K562 (cell line): ENCODE measurements around the gene OGDH. TPM values are rescaled to one million over a fixed set of nuclear protein-coding genes. Genes with fewer than 3 reads are reported as not detected.

Experiments used
- ATAC-seq: fragments of 200-7000 bp; cut with Tn5 transposase; 3 replicates; pipeline ENCODE4 v1.9.1; 2020; ENCODE audit warnings: moderate library complexity
- BruUV-seq: library from RNA; stranded (reverse); fragments of 400-500 nt; replicated peaks from 2 replicates; lab custom pipeline; 2021; lab: Mats Ljungman, UMichigan
- CTCF ChIA-PET: fragments of 300-600 bp; formaldehyde crosslinking; extraction: SDS; loops from one replicate; lab custom pipeline; 2021; ENCODE audit warnings: low intra/inter-chr PET ratio; lab: Yijun Ruan, JAX
- POLR2A ChIA-PET: fragments of 300-600, 350-650 bp; sonication (Branson Sonifier 250); formaldehyde crosslinking; extraction: SDS; loops from one replicate; lab custom pipeline; 2021; ENCODE audit warnings: antibody characterized with exemption, inconsistent platforms; lab: Yijun Ruan, JAX
- DNase-seq, 4 experiments: peaks; one replicate each; pipeline versions ENCODE4 v3.0.0 to v3.0.0-alpha.2; 2011 to 2018; ENCODE audit warnings: low spot score in 3 of 4, mixed read lengths in 3 of 4; ENCODE audit errors: extremely low read depth in 1 of 4
- FAIRE-seq: peaks from 2 replicates; lab custom pipeline; 2011; peaks lifted over from hg19 to GRCh38; lab: Jason Lieb, UNC
- H2AFZ ChIP-seq: 2 replicates; pipeline ENCODE4 v1.6.0; 2011; ENCODE audit warnings: low read depth, low read length, control low read depth, inconsistent platforms
- H3K27ac ChIP-seq: fragments of 200-600 bp; 3 replicates; pipeline ENCODE4 v1.8.0; 2011; ENCODE audit warnings: low read depth, mild to moderate bottlenecking, control low read depth, inconsistent platforms, low read length, moderate library complexity, mixed read lengths; ENCODE audit errors: extremely low read depth
- H3K27me3 ChIP-seq, 2 experiments: fragments of 300-600 bp in 1 of 2; 2 replicates in 1 of 2; 3 replicates in 1 of 2; pipeline versions ENCODE4 v1.6.0 to v1.8.0; 2011; ENCODE audit warnings: inconsistent platforms in 2 of 2, low read length in 2 of 2, mild to moderate bottlenecking in 1 of 2, mixed read lengths in 1 of 2, moderate library complexity in 1 of 2; ENCODE audit not compliant: control insufficient read depth in 2 of 2, insufficient read depth in 2 of 2
- H3K36me3 ChIP-seq: fragments of 300-600 bp; 3 replicates; pipeline ENCODE4 v1.8.0; 2011; ENCODE audit warnings: mild to moderate bottlenecking, low read length, inconsistent platforms; ENCODE audit not compliant: control insufficient read depth, insufficient read depth
- H3K4me1 ChIP-seq, 2 experiments: fragments of 200-600 bp in 1 of 2; replicated peaks in 1 of 2; 2 replicates in 1 of 2; 3 replicates in 1 of 2; pipeline versions ENCODE4 v1.5.1 to v1.8.0; 2011; ENCODE audit warnings: inconsistent platforms in 2 of 2, low read length in 2 of 2, mild to moderate bottlenecking in 1 of 2, mixed read lengths in 1 of 2, moderate library complexity in 1 of 2; ENCODE audit not compliant: control insufficient read depth in 2 of 2, insufficient read depth in 2 of 2
- H3K4me2 ChIP-seq: 2 replicates; pipeline ENCODE4 v1.6.1; 2011; ENCODE audit warnings: low read length, control low read depth, inconsistent platforms, mixed read lengths; ENCODE audit not compliant: insufficient read depth
- H3K4me3 ChIP-seq: fragments of 200-600 bp; sonication (generic), shearing (Covaris generic); 2 replicates; pipeline ENCODE4 v1.5.1; 2016; ENCODE audit warnings: control low read depth, inconsistent platforms
- H3K79me2 ChIP-seq: fragments of 200-600 bp; 3 replicates; pipeline ENCODE4 v1.8.0; 2011; ENCODE audit warnings: low read length, inconsistent platforms; ENCODE audit not compliant: control insufficient read depth, insufficient read depth
- H3K9ac ChIP-seq, 2 experiments: 2 replicates each; pipeline versions ENCODE4 v1.6.0 to v1.6.1; 2011; ENCODE audit warnings: low read depth in 2 of 2, low read length in 2 of 2, control low read depth in 1 of 2, inconsistent platforms in 1 of 2, mild to moderate bottlenecking in 1 of 2, mixed read lengths in 1 of 2; ENCODE audit not compliant: insufficient read depth in 1 of 2
- H3K9me1 ChIP-seq: one replicate; pipeline ENCODE4 v1.6.0; 2011; ENCODE audit warnings: inconsistent platforms, mild to moderate bottlenecking, low read length, moderate library complexity; ENCODE audit not compliant: control insufficient read depth, insufficient read depth
- H3K9me3 ChIP-seq: replicated peaks from 2 replicates; pipeline ENCODE4 v1.5.1; 2011; ENCODE audit warnings: low read depth, low read length, inconsistent platforms; ENCODE audit not compliant: control insufficient read depth, insufficient read depth
- H4K20me1 ChIP-seq: replicated peaks from 2 replicates; pipeline ENCODE4 v1.6.1; 2011; ENCODE audit warnings: low read length, inconsistent platforms, mixed read lengths; ENCODE audit not compliant: control insufficient read depth, insufficient read depth
- BCL6 ChIP-seq: fragments of 250-450 bp; sonication (Bioruptor Pico); IDR thresholded peaks from 2 replicates; pipeline ENCODE4 v1.4.0; 2020
- DLX4 ChIP-seq: fragments of 250-450 bp; sonication (Bioruptor Pico); IDR thresholded peaks from 2 replicates; pipeline ENCODE4 v1.6.1; 2021; ENCODE audit warnings: mild to moderate bottlenecking
- POLR3A ChIP-seq: IDR thresholded peaks from 2 replicates; pipeline ENCODE4 v1.6.1; 2011; ENCODE audit warnings: borderline replicate concordance, mild to moderate bottlenecking, moderate library complexity; ENCODE audit not compliant: insufficient read length, insufficient read depth; ENCODE audit errors: extremely low read depth
- RFX5 ChIP-seq: IDR thresholded peaks from 2 replicates; pipeline ENCODE4 v1.6.1; 2011; ENCODE audit warnings: low read depth, mild to moderate bottlenecking, improper control_type of control experiment, low read length
- SIN3A ChIP-seq, 2 experiments: fragments of 150-350 bp in 1 of 2; IDR thresholded peaks; 2 replicates each; pipeline ENCODE4 v1.6.1; 2011 to 2016; ENCODE audit warnings: borderline replicate concordance in 2 of 2, low read depth in 2 of 2, low read length in 2 of 2, mild to moderate bottlenecking in 2 of 2, moderate library complexity in 2 of 2; ENCODE audit not compliant: control insufficient read depth in 1 of 2
- TBL1XR1 ChIP-seq, 2 experiments: IDR thresholded peaks; 2 replicates each; pipeline ENCODE4 v1.6.1; 2012; ENCODE audit warnings: improper control_type of control experiment in 2 of 2, low read length in 2 of 2, mild to moderate bottlenecking in 1 of 2
- TCF3 ChIP-seq: sonication (generic); formaldehyde crosslinking; IDR thresholded peaks from 2 replicates; pipeline ENCODE4 v1.4.0; 2020; ENCODE audit warnings: mild to moderate bottlenecking, missing genetic modification reagents
- ZFX ChIP-seq: sonication (generic); formaldehyde crosslinking; IDR thresholded peaks from 2 replicates; pipeline ENCODE4 v1.8.0; 2022; ENCODE audit warnings: mild to moderate bottlenecking, missing genetic modification reagents, moderate library complexity
- ZNF668 ChIP-seq: fragments of 250-450 bp; sonication (Bioruptor Pico); IDR thresholded peaks from 2 replicates; pipeline ENCODE4 v1.8.0; 2022; ENCODE audit warnings: mild to moderate bottlenecking, inconsistent platforms
- ZNF778 ChIP-seq: fragments of 450-650 bp; formaldehyde crosslinking; IDR thresholded peaks from 2 replicates; pipeline ENCODE4 v1.4.0; 2020; ENCODE audit warnings: mild to moderate bottlenecking, moderate library complexity
- WGBS: fragments of 100-300 bp; shearing (Covaris generic); methylation state at CpG from one replicate; pipeline ENCODE4 v1.1.6; 2016; ENCODE audit warnings: low coverage, mixed read lengths; ENCODE audit not compliant: insufficient coverage; ENCODE audit errors: missing lambda C conversion rate; 5-methylcytosine and 5-hydroxymethylcytosine counted together
- in situ Hi-C: fragments of 300-500 bp; cut with MboI; formaldehyde crosslinking; loops from 4 replicates; pipeline ENCODE4 v1.15.0; 2018; ENCODE audit warnings: inconsistent platforms, mixed read lengths
- intact Hi-C: fragments of 100-400 bp; cut with micrococcal nuclease; formaldehyde crosslinking; loops from 2 replicates; pipeline ENCODE4 v1.14.2; 2022
- polyA plus RNA-seq, 8 experiments: library from polyadenylated mRNA; depleted of rRNA in 4 of 8; stranded (reverse) in 5 of 8; unstranded in 3 of 8; fragments of >200 nt; fragmentation: Nextera tagmentation in 2 of 8; fragmentation: Illumina TruSeq in 1 of 8; extraction: Ambion mirVana in 2 of 8; extraction: Trizol in 1 of 8; gene quantifications; 2 replicates each; pipeline versions ENCODE4 v1.2.1 to v1.2.3, GENCODE V29; 2011 to 2014; ENCODE audit warnings: inconsistent platforms in 1 of 8, missing spikeins in 1 of 8
- total RNA-seq, 7 experiments: library from RNA; depleted of rRNA in 6 of 7; stranded (reverse); fragments of >200 nt in 6 of 7; fragmentation: Illumina TruSeq in 2 of 7; extraction: Trizol in 2 of 7; gene quantifications; 2 replicates each; pipeline versions ENCODE4 v1.2.1 to v1.2.3, GENCODE V29; 2011 to 2021; ENCODE audit warnings: low replicate concordance in 1 of 7
- TF ChIP-seq, protein P1 (sequence below), 2 experiments: fragments of 450-650 bp; IDR thresholded peaks; 2 replicates each; pipeline ENCODE4 v1.6.1; 2016
- TF ChIP-seq, protein P2 (sequence below): fragments of 250-450 bp; sonication (Bioruptor Pico); IDR thresholded peaks from 2 replicates; pipeline ENCODE4 v1.8.0; 2022; ENCODE audit warnings: inconsistent platforms
- TF ChIP-seq, protein P3 (sequence below): sonication (generic); formaldehyde crosslinking; IDR thresholded peaks from 2 replicates; pipeline ENCODE4 v1.8.1; 2023; ENCODE audit warnings: mild to moderate bottlenecking, missing genetic modification reagents

OGDH gene
- total and polyA plus RNA-seq, 9 of the 15 experiments (the other 6 are each of a cell fraction or from before 2014, with no cell fraction given) = 3.1 to 80.3 (median 23.5) TPM

- POLR2A ChIA-PET = interaction anchor here (0.7 to 0.9 kb wide), 2 partner anchors 10 to 39 kb away, joined by 3 to 4 read pairs; partner anchors contain the start of gene OGDH
- Histone ChIP-seq H3K4me2 (no peak overlapping the region), H3K9me1 (no peaks in the 10 kb centered on the region), H3K4me1 (no peaks in the 10 kb centered on the region), H3K27ac (no peak overlapping the region), H4K20me1 (no peaks in the 10 kb centered on the region), H3K4me3 (no peak overlapping the region), H3K9me3 (no peaks in the 10 kb centered on the region), H3K36me3 (peaks cover 73% of the 10 kb centered on the region), H3K27me3 (no peaks in the 10 kb centered on the region), H2AFZ (no peak overlapping the region), H3K79me2 (0 out of 3 replicates have a peak, but pooled peaks cover 2% of the 10 kb centered on the region), H3K9ac (no peak overlapping the region)
- CTCF ChIA-PET = no interaction called here
- FAIRE-seq (no peak), ATAC-seq (no peak), DNase-seq (no peak)
- in situ Hi-C loops (no loop called here), intact Hi-C loops (no loop called here)
- TF ChIP-seq, protein P1, sequence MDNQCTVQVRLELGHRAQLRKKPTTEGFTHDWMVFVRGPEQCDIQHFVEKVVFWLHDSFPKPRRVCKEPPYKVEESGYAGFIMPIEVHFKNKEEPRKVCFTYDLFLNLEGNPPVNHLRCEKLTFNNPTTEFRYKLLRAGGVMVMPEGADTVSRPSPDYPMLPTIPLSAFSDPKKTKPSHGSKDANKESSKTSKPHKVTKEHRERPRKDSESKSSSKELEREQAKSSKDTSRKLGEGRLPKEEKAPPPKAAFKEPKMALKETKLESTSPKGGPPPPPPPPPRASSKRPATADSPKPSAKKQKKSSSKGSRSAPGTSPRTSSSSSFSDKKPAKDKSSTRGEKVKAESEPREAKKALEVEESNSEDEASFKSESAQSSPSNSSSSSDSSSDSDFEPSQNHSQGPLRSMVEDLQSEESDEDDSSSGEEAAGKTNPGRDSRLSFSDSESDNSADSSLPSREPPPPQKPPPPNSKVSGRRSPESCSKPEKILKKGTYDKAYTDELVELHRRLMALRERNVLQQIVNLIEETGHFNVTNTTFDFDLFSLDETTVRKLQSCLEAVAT (IDR thresholded peaks at IDR 0.05) = no peak
- TF ChIP-seq DLX4 (CRISPR knock-in tag) (no peak), ZNF668 (CRISPR knock-in tag) (no peak), POLR3A (no peak), BCL6 (no peak), ZNF778 (CRISPR knock-in tag) (no peak), RFX5 (no peak), TCF3 (CRISPR knock-in tag) (no peak), TBL1XR1 (IDR thresholded peaks at IDR 0.05; ENCODE audit: low read length in 2 of 2) (no peak), SIN3A (IDR thresholded peaks at IDR 0.05; ENCODE audit: borderline replicate concordance in 2 of 2, control insufficient read depth in 1 of 2, low read depth in 2 of 2, low read length in 2 of 2) (no peak), ZFX (CRISPR knock-in tag) (no peak)
- TF ChIP-seq, protein P2, sequence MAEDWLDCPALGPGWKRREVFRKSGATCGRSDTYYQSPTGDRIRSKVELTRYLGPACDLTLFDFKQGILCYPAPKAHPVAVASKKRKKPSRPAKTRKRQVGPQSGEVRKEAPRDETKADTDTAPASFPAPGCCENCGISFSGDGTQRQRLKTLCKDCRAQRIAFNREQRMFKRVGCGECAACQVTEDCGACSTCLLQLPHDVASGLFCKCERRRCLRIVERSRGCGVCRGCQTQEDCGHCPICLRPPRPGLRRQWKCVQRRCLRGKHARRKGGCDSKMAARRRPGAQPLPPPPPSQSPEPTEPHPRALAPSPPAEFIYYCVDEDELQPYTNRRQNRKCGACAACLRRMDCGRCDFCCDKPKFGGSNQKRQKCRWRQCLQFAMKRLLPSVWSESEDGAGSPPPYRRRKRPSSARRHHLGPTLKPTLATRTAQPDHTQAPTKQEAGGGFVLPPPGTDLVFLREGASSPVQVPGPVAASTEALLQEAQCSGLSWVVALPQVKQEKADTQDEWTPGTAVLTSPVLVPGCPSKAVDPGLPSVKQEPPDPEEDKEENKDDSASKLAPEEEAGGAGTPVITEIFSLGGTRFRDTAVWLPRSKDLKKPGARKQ (CRISPR knock-in tag) = no peak
- TF ChIP-seq, protein P3, sequence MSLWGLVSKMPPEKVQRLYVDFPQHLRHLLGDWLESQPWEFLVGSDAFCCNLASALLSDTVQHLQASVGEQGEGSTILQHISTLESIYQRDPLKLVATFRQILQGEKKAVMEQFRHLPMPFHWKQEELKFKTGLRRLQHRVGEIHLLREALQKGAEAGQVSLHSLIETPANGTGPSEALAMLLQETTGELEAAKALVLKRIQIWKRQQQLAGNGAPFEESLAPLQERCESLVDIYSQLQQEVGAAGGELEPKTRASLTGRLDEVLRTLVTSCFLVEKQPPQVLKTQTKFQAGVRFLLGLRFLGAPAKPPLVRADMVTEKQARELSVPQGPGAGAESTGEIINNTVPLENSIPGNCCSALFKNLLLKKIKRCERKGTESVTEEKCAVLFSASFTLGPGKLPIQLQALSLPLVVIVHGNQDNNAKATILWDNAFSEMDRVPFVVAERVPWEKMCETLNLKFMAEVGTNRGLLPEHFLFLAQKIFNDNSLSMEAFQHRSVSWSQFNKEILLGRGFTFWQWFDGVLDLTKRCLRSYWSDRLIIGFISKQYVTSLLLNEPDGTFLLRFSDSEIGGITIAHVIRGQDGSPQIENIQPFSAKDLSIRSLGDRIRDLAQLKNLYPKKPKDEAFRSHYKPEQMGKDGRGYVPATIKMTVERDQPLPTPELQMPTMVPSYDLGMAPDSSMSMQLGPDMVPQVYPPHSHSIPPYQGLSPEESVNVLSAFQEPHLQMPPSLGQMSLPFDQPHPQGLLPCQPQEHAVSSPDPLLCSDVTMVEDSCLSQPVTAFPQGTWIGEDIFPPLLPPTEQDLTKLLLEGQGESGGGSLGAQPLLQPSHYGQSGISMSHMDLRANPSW = no peak
- WGBS = 79% methylated on average over 2 of the region's 2 CpGs
- no TSS peak for BruUV-seq
Measured at GRCh38 chr7:44645696-44646095, 39.3 kb downstream of the OGDH start.
